Measurements from ENCODE around the gene GPR183.
A peak's percentile ranks its signal among the peaks of the same experiment; 100 is the strongest.

The GPR183 gene

DNA sequence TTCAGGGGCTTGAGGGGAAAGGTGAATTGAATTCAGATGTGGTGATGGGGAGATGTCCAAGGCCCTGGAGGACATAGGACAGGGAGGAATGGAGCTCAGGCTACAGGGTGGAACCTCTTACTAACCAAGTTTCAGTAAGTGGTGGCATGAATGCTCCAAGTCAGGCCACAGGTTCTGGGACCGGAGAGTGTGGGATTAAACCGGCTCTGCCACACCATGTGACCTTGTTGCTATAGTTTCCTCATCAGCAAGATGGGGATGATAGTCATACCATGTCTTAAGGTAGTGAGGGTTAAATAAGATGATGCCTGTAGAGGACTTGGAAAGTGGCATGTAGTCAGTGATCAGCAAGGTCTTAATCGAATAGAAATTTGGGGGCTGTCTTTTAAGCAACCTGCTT lies 16.3 kb downstream of the GPR183 start:
- DNase-seq, result no peak

DNA sequence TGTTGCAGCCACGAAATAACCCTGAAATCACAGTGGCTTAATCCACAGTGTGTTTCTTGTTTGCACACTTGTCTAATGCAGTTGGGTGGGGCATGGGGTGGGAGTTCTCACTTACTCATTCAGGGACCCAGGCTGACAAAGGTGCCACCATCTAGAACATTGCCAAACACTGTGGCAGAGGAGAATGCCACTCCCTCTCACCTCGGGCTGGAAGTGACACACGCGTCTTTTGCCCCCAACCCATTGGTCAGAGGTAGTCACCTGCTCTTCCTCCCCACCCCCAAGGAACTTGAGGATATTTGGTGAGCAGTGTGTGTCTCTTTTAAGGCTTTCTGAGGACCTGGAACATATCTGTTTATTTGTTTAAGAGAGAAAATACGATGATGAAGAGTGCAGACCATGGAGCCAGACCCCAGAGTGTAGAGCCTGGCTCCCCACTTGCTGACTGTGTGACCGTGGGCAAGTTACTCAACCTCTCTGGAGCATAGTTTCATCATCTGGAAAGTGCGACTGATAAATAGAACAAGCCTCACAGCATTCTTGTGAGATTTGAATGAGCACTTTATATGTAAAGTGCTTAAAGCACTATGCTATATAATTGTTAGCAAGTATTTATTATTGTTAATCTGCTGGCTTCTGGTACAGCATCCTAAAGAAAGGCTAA lies 17.4 kb downstream of the GPR183 start:
- peak; percentile 59 for DNase-seq

DNA sequence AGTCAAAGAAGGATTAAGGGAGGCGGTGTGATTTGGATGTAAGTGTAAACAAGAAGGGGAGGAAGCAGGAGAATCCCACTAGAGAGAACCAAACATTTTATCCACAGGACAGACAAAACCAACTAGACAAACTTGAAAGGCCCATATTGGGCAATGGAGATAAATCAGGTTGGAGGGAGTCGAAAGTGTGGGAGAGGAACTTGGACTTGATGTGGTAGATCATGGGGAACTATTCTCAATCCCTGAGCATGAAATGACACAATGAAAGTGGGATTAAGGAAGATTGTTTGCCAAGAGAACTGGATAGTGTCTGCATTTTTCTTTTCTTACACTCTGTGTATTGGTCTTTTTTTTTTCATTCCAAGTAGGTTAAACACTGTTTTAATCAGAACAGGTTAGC lies 17.9 kb downstream of the GPR183 start:
- DNase-seq, result no peak

DNA sequence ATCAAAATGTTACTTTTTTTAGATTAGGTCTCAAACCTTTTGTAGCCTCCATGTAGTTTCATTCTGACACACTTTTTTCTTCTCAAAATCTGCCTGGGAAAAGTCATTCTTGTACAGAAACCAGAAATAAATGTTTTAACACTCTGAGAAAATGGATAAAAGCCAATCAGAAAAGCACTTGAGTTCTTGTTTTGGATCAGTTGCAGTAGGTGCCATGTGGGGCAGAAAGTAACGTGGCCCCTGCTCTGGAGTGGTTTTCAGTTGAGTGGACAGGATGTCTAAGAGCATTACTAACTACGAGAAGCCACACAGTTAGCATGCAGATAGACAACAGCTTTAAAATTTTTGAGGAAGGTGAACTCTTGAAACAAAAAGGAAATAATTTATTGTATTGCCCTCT lies 19.1 kb downstream of the GPR183 start:
- no peak for DNase-seq

DNA sequence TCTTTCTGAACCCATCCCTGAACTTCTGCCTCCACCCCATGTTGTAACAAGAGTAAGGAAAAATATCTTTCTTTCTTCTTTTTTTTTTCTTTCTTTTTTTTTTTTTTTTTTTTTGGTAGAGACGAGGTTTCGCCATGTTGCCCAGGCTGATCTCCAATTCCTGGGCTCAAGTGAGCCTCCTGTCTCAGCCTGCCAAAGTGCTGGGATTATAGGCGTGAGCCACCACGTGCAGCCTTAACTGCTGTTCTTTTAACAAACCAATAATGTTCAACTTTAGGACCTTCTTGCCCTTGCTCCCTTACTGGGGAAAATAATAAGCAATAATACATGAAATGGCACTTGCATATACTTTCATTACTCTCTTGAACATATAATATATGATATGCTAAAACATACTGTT lies 19.6 kb downstream of the GPR183 start:
- no peak for DNase-seq

DNA sequence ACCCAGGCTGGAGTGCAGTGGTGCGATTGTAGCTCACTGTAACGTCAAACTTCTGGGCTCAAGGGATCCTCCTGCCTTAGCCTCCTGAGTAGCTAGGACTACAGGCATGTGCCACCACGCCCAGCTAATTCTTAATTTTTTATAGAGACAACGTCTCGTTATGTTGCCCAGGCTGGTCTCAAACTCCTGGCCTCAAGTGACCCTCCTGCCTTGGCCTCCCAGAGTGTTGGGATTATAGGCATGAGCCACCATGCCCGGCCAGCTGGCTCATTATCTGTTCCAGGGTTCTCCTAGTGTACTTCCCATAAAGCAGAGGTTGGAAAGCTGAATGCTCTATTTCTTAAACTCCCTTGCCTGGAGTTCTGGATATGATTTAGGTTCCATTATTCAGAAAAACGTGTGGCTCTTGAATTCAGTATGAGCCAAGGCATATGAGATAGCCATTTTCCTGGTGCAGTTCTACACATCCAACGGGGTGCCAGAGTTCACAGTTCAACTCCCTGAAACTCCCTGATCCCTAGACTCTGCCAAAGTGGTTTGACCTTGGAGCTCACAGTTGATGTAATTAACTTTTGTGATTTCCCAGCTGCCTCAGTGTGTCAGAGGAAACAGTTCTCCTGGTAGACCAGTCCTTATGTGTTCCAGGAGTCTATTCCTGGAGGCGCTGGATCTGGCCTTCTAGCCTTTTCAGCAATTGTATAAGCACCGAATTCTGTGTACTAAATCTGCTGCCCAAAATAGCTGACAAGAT lies 21.6 kb downstream of the GPR183 start:
- no peak for DNase-seq

DNA sequence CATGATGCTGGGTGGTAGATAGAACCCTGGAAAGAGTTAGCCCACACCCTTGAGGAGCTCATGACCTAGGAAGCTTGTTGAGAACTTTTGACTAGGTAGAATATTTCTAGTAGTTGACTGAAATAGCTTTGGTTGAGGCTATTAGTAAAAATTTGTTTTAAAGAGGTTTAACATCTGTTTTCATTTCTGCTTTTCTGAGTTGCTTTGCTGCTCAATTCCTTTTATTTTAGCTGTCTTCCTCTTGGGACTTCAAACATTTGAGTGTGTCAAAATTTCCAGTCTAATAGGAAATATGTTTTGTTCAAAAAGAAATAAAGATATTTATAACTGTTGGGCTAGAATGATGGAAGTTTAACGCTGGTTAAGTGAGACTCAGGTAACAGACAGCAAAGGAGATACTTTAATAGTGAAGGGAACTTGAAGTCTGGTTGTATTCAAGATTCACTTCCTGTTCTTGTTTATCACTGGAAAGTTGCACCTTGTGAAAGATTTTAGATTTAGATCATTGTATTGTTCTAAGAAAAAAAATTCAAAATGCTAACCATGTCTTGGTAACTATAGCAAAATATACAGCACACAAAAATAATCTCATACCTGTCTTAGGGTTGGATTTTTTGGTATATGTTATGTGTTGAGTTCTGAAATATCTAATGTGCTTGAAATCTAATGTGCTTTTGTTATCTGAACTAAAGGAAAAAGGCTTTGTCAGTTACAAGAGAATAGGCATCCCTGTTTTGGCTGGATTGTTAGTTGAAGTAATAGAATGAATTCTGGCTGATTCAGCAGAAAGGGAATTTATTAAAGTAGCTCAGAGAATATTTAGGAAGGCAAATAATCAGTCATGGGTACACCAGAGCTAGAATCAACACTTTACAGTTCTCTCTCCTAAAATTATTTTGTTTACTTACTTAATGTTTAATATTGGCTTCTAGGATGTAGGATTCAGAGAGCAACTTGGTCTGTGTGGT lies 24.7 kb downstream of the GPR183 start:
- no peak for DNase-seq

DNA sequence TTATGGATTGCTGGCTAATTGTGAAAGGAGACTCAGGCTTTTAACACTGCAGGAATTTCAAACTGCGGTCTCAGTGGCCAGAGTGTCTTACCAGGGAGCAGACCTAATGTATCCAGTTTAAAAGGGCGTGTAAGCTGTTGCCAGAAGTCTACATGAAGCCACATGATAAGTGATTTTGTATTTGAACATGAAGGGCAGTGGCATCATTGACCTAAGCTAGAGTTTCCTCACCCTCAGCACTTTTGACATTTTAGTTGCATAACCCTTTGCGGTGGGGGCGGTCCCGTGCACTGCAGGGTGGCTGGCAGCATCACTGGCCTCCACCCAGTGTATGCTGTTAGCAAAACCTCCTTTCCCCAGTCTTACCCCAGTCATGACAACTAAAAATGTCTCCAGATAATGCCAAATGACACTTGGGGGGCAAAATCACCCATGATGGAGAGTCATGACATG lies 25.4 kb downstream of the GPR183 start:
- peak; percentile 69 for DNase-seq

DNA sequence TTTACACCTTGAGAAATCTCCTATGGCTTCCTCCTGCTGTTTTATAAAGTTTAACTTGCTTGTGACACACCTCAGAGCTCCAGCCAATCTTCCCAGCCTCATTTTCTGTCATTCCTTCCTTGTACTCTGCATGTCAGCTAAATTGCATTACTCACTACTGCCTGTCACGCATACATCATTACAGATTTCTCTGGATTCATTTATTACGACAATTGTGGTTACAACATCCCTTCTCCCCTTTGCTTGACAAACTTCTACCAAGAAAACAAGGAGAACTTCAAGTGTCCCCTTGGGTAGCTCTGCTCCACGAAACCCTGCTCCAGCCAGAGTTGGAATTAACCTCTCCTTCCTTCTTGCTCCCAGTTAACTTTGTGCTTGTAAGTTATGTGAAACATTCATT lies 27.0 kb downstream of the GPR183 start:
- no peak for DNase-seq

DNA sequence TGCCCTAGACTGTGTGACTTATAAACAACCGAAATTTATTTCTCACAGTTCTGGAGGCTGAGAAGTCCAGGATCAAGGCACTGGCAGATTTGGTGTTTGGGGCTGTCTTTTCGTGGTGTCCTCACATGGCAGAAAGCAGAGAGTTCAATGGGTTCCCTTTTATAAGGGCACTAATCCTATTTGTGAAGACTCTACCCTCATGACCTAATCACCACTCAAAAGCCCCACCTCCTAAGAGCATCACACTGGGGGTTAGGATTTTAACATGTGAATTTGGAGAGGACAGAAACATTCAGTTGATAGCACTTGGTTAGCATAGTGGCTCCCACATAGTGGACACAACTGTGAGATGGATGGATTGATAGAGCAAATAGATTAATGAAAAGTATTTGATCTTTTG lies 27.6 kb downstream of the GPR183 start:
- no peak for DNase-seq

DNA sequence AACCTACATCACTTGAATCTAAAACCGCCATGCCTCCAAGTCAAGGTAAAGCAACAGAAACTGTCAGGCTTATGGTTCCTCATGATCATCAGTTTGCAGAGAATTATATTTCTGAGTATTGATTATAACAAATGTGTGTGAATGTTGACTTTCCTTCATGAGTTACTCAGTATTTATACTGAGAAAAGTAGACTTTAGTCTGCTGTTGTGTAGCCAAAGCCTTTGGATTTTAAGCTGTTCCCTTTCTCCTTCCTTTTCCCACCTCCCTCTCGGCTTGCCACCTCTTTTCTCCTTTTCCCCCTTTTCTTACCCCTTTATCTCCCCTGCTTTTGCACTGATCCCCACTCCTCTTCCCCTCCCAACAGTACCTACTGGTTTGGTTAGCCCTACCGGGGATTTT lies 28.4 kb downstream of the GPR183 start:
- no peak for DNase-seq

DNA sequence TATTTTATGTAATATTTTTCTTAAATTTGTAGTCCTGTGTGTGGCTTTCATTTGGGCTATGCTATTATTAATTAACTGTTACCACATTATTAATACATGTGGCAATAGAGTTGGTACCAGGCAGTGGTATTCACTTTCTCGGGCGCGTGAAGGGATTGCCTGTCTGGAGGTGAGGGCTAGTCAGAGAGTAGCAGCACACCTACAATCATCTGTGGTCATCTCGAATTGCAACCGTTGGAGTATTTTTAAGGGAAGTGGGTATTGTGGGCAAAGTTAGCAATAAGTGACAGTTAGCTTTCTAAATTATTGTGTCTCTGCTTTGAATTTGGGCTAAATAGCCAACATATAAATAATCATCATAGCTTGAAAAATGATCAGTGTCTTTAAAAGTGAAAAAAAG lies 29.0 kb downstream of the GPR183 start:
- DNase-seq, result no peak

DNA sequence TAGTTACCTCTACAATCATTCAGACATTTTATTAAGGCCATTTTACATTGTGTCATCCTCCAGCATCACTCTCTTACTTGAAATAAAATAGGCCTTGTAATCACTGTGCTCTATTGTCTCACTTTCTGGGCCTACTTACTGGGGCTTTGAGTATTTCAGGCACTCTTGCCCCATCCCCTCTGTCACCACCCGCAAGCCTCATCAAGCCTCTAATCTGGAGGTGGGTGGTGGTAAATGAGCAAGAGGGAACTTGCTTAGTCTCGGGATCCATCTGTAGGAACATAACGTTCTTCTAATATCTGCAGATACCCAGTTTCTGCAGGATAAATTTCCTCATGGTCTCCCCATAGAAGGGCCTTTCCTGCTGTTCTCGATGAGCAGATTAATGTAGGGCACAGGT lies 29.6 kb downstream of the GPR183 start:
- DNase-seq, result no peak

DNA sequence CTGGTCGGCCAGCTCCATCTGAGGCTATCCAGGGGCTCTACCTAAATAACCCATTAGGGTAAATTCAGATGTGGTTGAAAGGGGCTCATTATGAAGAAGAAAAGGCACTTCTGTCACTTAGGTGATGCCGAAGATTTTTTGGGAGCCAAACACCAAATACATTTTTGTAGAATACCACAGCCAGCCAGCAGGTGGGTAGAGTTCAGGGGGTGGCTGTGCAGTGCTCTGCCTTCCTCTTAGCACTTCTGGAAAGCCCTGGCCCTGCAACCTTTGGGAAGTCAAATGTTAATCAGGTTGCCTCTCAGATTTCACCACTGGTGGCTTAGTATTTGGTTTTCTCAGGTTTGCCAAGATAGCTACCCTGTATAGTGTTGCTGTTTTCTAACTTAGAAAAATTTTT lies 30.5 kb downstream of the GPR183 start:
- DNase-seq, result no peak

DNA sequence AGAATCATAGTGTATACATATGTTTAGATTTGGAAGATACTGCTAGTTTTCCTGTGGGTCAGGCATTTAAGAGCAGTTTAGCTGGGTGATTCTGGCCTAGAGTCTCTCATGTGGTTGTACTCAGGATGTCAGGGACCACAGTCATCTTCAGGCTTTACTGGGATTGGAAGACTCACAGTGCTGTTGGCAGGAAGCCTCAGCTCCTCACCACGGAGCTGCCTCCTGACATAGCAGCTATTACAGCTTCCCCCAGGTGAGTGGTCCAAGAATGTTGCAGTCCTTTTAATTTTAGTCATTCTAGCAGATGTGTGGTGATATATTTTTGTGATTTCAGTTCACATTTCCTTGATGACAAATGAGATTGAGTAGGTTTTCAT lies 32.1 kb downstream of the GPR183 start:
- peak; percentile 36 for DNase-seq

DNA sequence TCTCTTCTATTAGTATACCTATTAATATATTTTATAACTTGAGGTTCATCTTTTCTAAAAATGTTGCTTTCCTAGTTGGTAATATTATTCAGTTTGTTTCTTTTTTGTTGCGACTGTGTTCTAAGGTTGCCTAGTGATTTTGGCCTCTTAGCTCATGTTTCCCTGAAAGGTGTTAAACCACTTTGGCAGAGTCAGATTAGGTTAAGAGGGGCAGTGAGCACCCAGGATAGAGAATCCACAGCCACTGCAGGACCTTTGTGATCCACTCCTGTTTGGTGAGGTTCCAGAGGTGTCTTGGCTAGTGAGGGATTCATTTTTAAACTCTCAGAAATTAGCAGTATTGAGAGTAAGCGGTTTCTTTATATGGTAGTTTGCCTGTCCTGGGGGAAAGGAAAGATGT lies 34.1 kb downstream of the GPR183 start:
- no peak for DNase-seq

DNA sequence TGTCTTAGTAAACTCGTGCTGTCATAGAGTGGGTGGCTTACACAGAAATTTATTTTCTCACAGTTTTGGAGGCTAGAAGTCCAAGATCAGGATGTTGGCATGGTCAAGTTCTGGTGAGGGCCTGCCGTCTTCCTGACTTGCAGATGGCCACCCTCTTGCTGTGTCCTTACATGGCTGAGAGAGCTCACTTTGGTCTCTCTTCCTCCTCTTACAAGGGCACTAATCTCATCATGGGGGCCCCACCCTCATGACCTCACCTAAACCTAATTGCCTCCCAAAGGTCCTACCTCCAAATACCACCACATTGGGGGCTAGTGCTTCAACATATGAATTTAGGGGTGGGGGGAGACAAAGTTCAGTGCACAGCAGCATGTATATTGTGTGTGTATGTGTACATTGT lies 34.7 kb downstream of the GPR183 start:
- no peak for DNase-seq

DNA sequence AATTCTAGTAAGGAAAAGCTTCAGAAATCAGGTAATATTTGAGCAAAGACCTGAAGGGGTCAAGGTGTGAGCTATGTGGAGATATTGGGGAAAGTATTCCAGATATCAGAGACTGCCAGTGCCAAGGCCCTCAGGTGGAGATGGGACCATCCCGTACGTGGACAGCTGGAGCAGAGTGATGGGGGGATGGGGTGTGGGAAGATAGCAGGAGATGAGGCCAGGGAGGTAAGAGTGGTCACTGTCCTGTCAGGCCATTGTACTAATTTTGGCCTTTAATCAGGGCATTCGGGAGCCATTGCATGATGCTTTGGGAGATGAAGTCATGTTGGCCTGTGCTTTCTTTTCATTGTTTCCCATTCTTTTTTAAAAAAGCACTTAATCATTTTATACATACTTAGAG lies 36.0 kb downstream of the GPR183 start:
- no peak for DNase-seq

DNA sequence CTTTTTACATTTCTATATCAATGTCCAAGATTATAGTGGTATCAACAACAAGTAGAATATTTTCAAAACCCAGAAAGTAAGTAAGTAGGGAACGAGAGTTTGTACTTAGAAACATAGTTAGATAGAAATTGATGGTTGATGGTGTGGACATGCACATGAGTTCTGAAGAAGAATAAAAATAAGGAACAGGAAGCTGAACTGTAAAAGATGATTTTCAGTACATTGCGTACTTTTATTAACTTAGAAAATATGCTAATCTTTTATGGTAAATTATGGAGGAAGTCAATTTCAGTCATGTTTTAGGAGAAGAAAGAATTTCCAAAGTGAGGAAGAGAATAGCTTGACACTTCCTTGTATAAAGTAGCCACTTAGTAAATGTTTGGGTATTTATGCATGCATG lies 36.7 kb downstream of the GPR183 start:
- no peak for DNase-seq

DNA sequence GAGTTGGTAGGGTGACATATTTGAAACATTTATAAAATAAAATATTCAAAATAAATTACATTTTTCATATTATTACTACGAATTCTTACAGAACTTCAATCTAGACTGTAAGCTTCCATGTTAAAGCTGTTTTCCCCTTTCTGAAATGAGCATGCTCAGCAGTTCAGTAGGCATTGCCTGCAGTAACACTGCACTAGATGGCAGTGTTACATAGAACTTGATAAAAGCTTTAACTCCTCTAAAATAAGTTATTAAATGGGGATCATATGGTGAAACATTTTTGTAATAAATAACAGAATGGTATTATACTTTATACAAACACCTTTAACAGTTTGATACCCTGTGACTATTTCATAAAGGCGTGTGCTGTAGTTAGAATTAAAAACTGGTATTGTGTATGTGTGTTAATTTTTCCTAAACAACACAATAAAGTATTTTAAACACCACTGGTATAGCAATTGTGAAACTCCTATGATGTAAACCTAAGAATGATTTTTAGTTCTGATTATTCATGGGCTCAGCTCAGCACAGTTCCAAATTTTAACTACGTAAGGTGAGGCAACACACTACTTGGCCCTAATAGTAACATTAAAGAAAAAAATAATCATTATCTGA lies 37.5 kb downstream of the GPR183 start:
- DNase-seq, result no peak

DNA sequence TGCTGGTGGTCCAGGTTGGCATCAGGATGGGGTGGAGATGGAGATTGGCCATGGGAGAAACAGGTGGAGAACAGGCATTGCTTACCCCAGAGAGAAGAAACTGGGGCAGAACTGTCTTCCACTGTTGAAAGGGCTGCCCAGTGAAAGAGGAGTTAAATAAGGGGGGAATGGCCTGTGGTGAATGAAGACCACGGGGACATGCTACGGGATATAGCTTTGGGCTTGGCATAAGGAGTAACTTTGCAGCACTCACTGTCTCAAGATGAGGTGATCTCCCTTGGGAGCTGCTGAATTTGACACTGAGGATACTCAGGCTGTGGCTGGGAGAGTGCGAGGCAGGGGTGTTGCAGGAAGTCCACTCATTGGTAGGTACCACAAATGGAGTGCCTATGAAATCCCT lies 38.4 kb downstream of the GPR183 start:
- DNase-seq, result no peak

DNA sequence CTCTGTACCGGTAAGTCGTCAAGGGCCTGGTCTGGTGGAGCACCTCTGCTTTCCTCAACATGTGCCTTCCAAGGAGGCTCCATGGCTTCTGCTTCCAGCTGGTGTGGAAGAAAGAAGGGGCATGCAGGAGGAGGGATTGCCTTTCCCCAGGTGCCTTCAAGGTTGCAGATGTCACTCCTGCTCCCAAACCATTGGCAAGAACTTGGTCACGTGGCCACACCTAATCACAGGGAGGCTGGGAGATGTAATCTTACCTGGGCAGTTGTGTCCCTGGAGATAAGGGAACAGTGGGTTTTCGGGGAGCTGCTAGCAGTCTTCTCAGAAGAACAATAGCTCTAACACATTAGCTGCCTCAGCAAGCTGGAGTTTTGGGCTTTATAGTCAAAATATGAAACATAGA lies 39.3 kb downstream of the GPR183 start:
- DNase-seq, result no peak

DNA sequence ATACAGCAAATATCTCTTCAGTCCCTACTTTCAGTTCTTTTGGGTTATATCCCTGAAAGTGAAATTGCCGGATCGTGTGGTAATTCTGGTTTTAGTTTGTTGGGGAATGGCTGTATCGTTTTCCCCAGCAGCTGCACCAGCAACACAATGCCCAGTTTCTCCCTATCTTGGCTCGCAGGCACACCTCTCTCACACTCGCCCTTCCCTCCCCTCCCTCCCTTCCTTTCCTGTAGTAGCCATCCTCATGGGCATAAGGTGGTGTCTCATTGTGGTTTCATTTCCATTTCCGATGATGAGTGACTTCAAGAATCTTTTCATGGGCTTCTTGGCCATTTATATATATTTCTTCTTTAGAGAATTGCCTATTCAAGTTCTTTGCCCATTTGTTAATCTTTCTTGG lies 40.4 kb downstream of the GPR183 start:
- DNase-seq, result no peak
